K562 (cell line): Measurements from ENCODE around the gene MLN. TPM values are rescaled to one million over a fixed set of nuclear protein-coding genes. Genes with fewer than 3 reads are reported as not detected.

Experiments used
- ADNP ChIP-seq: fragments of 200-800 bp; sonication (Bioruptor generic); IDR thresholded peaks from 2 replicates; pipeline ENCODE4 v1.6.1; 2016; ENCODE audit warnings: missing genetic modification characterization, missing compliant biosample characterization
- E2F5 ChIP-seq: sonication (generic); formaldehyde crosslinking; IDR thresholded peaks from 2 replicates; pipeline ENCODE4 v1.8.0; 2022; ENCODE audit warnings: mild to moderate bottlenecking, missing genetic modification reagents
- EHMT2 ChIP-seq: fragments of 450-650 bp; IDR thresholded peaks from 2 replicates; pipeline ENCODE4 v1.6.1; 2018; ENCODE audit warnings: antibody characterized with exemption
- ID3 ChIP-seq, 2 experiments: fragments of 250-450 bp in 1 of 2; fragments of 450-650 bp in 1 of 2; sonication (Bioruptor Pico) in 1 of 2; IDR thresholded peaks; 2 replicates each; pipeline versions ENCODE4 v1.6.1 to v1.8.0; 2016 to 2021; ENCODE audit warnings: mild to moderate bottlenecking in 2 of 2, moderate library complexity in 2 of 2, missing compliant biosample characterization in 1 of 2, missing genetic modification characterization in 1 of 2
- KDM1A ChIP-seq, 2 experiments: fragments of 450-650 bp; IDR thresholded peaks; 2 replicates each; pipeline ENCODE4 v1.6.1; 2016; ENCODE audit warnings: mild to moderate bottlenecking in 2 of 2
- MGA ChIP-seq: fragments of 450-650 bp; IDR thresholded peaks from 2 replicates; pipeline ENCODE4 v1.6.1; 2016; ENCODE audit warnings: mild to moderate bottlenecking, moderate library complexity
- SMAD1 ChIP-seq: fragments of 150-350 bp; IDR thresholded peaks from 2 replicates; pipeline ENCODE4 v1.6.1; 2014; ENCODE audit warnings: low read length, low read depth; ENCODE audit not compliant: partially characterized antibody
- ZNF75A ChIP-seq: fragments of 450-650 bp; formaldehyde crosslinking; IDR thresholded peaks from 2 replicates; pipeline ENCODE4 v1.4.0; 2020; ENCODE audit warnings: mild to moderate bottlenecking
- polyA plus RNA-seq, 8 experiments: library from polyadenylated mRNA; depleted of rRNA in 4 of 8; stranded (reverse) in 5 of 8; unstranded in 3 of 8; fragments of >200 nt; fragmentation: Nextera tagmentation in 2 of 8; fragmentation: Illumina TruSeq in 1 of 8; extraction: Ambion mirVana in 2 of 8; extraction: Trizol in 1 of 8; gene quantifications; 2 replicates each; pipeline versions ENCODE4 v1.2.1 to v1.2.3, GENCODE V29; 2011 to 2014; ENCODE audit warnings: inconsistent platforms in 1 of 8, missing spikeins in 1 of 8
- total RNA-seq, 7 experiments: library from RNA; depleted of rRNA in 6 of 7; stranded (reverse); fragments of >200 nt in 6 of 7; fragmentation: Illumina TruSeq in 2 of 7; extraction: Trizol in 2 of 7; gene quantifications; 2 replicates each; pipeline versions ENCODE4 v1.2.1 to v1.2.3, GENCODE V29; 2011 to 2021; ENCODE audit warnings: low replicate concordance in 1 of 7

Gene MLN
- total and polyA plus RNA-seq, 9 of the 15 experiments (the other 6 are each of a cell fraction or from before 2014, with no cell fraction given), result not detected

- TF ChIP-seq MGA, result no peak
- TF ChIP-seq ID3 (CRISPR knock-in tag; IDR thresholded peaks at IDR 0.05), result no peak
- no peak for TF ChIP-seq ID3 (tag; IDR thresholded peaks at IDR 0.05)
- no peak for TF ChIP-seq E2F5 (CRISPR knock-in tag)
- TF ChIP-seq EHMT2, result no peak
- TF ChIP-seq ADNP (tag), result no peak
- TF ChIP-seq SMAD1, result peak; percentile 37
- TF ChIP-seq ZNF75A (CRISPR knock-in tag), result no peak
- no peak for TF ChIP-seq KDM1A (IDR thresholded peaks at IDR 0.05)
These were observed 32.4 kb downstream of the MLN start (continued) for GRCh38 chr6:33771146-33772081.
